SKM-1 (cell line): ENCODE measurements around the gene CCN2.
A peak's percentile ranks its signal among the peaks of the same experiment; 100 is the strongest.

Experiments used
- DNase-seq: peaks from one replicate; lab custom pipeline; 2025; ENCODE audit not compliant: unreplicated experiment; lab: John Stamatoyannopoulos, UW

Gene CCN2

DNA sequence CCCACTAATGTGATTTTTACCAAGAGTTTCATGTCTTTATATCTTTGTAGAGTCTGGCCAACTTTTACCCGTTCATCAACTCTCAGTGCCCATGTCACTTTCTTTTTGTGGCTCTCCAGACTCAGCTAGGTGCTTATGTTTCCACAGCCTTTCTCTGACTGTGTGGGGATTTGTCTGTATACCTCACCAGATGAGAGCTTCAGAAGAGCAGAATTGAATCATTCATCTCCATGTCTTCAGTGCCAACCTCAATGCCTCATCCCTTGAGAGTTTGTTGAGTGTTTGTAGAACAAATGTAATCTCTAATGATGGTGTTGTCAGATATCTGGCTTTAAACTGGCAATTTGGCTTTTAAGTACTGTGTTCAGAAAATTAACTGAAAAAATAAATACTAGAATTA, 16.8 kb upstream of the CCN2 start:
- DNase-seq = no peak

DNA sequence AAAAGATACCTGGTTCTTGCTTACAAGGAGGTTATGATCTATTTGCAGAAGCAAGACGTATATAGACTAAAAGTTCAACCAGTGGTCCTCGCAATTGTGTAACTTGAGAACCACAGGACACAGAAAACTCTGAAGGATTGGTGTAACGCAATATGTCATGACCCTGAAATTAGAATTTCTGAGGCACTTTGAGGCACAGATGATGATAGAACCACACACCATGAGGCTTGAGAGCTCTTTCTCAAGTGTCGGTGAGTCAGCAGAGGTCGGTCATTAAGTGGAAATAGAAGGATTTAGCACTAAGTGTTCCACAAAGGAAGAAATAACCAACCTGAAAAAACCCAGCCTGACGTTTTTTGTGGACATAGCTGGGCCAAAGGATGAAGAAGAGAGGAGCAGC, 15.3 kb upstream of the CCN2 start:
- peak; percentile 85 for DNase-seq

DNA sequence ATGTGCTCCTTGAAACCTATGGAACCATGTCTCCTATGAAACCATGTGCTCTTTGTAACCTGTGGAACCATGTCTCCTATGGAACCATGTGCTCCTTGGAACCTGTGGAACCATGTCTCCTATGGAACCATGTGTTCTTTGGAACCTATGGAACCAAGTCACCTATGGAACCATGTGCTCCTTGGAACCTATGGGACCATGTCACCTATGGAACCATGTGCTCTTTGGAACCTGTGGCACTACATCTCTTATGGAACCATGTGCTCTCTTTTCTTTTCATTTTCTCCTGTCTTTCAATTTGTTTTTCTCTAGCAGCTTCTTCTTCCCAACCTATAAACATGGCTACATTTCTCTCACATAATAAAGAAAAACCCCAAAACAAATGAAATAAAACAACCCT, 11.9 kb upstream of the CCN2 start:
- no peak for DNase-seq

DNA sequence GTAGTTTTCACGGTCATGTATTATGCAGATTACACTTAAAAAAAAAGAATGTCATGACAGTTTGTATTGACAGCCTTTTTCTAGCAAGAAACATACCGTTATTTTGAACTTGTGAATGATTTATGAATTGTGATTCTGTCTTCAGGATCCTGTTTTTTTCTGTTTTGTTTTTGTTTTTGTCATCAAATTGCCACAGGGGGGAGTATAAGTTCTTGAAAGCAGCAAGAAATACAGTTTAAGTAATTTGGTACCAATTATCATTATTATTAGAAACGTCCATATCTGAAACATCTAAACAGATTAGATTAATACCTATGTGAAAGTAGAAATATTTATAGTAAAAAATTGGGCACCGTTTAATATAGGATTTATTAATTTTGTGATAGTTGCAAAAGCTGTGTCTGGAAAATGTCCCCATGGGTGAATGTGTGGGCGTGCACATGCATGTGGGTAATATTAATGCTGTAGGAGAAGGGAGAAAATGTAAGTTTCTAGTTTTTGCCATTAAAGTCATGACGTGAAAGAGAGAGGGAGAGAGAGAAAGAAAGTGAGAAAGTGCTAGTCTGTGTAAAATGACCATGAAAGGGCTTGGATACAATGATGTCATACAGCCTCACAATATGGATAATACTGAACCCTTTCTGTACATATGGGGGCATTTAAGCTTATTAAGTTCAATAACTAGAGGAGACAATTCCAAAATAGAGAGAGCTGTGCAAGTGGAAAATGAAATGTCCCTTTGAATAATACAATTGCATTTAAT, 9.4 kb upstream of the CCN2 start:
- DNase-seq = no peak

DNA sequence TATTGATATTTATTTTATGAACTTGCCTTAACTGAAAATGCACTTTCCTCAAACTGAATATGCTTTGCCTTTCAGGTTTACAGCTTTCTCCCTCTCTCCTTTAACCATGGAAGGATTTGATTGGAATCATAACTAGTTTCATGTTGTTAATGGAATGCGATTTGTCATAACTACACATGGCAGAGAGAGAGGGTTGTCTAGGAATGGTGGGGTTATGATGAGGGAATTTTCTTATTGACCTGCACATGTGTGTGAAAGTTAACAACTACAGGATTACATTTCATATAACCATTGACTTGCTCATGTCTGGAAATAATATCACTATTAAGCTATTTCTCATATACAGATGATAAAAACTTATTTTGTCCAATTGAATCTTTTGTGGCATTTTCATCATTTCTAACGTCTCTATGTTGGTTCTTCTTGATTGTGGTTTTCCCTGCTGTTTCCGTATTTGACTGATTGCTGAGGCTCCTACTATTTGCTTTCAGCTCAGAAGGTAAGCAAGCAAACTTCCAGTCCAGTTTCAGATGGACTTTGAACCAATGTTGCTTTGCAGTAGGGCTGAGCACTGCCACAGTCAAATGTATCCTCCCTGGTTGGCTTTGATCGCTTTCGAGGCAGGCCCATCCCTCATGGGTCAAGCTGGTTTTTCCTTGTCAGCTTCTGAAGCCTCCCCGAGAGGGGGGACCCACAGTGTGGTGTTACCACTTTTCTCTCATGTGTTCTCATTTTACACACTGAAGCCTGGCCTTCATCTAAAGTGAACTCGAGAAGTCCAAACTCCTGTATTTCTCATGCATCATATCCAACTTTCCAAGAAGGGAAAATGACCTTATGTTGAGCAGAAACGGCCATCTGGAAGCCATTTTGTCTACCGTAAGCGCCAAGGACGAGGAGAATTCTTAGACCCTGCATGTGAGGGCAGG, 7.6 kb upstream of the CCN2 start:
- DNase-seq = no peak

DNA sequence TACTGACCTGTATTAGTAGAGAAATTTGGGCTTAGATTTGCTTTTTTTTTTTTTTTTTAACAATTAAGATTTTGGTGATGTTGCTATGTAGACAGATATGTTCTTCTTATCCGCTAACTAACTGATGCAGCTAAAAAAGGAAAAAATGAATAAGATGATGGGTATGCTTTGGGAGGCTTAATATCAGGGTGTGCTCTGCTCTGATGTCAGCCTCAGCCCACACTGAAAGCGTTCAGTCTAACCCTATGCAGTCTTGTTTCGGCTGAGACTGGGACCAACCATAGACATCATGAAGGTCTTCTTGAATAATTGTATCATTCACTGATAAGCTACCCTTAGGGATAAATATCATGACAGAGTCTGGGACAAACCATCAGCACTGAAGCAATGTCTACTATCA, 6.9 kb upstream of the CCN2 start:
- no peak for DNase-seq

DNA sequence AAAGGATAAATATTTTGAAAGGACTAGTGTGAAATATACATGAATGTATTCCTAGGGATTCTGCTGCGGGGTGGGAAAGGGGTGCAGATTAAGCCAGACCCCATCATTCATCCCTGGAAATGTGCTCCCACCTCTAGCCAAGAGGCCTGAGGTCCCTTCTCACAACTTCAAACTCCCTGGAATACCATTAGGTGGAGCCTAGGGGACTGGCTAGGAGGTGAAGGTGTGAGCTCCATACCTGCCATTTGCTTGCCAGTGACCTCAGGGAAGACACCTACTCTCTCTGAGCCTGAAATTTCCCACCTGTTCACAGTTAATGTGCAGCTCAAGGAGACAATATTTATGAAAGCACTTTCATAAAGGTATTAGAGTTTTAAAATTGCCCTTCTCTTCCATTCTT, 4.7 kb upstream of the CCN2 start:
- no peak for DNase-seq

DNA sequence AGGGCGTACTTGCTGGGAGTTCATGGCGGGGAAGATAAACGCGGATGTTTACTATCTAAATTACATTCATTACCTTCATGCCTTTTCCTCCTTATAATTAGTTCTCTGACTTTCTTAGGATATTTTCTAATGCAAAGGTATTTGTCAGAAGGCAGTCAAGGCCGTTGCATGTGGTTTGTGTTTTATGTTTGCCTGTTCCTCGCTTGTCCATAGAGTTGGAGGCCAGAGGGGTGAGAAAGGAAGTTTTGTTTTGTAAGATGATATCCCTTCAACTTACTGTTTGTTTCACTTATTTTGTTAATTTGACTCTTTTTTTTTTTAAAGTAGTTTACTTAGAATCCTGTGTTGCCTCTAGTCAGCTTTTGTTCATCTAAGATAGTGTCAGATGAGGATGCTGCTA, 4.0 kb upstream of the CCN2 start:
- DNase-seq = no peak

DNA sequence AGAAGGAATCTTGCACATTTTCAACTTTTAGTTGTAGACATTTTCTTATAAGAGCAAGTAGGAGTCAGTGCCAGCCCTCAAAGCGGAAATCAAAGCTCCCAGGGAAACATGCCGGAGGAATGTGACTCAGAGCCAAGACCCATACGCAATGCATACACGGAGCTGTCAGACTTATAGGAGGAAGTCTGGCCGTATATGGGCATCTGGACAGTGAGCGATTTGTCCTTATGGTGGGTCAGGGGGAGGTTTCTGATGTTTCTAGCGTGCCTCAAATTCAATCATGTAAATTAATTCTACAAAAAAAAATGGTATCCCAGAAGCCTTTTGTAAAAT, 3.6 kb upstream of the CCN2 start:
- DNase-seq = no peak

DNA sequence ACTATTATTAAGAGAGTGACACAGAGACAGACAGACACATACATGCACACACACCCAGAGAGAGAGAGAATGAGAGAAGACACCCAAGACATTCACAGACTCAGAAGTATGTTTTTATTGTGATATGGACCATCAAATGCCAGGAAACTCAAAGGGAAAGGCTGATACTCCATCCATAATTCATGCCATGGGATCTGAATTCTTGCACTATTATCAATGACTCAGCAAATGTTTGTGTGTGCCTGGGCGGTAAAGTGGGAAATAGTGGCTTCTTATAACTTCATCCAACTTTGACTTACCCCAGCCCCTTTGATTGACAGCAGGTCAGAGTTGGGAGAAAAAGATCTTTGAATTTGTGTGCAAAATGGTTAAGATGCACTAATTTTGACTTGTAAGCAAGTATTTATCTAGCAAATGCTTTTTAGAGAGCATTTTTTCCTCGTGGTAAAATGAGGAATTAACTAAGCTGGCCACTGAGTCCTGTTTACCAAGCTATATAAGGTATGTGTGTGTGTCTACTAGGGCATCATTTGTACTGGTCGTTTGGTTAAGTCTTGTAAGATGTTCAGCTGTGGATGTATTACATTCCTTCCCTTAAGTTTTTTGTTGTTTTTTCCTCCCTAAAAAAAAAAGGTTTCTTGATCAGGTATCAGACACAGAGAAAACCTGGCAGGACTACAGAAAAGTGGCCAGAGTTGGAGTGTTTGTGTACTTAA, 3.0 kb upstream of the CCN2 start:
- DNase-seq = no peak

DNA sequence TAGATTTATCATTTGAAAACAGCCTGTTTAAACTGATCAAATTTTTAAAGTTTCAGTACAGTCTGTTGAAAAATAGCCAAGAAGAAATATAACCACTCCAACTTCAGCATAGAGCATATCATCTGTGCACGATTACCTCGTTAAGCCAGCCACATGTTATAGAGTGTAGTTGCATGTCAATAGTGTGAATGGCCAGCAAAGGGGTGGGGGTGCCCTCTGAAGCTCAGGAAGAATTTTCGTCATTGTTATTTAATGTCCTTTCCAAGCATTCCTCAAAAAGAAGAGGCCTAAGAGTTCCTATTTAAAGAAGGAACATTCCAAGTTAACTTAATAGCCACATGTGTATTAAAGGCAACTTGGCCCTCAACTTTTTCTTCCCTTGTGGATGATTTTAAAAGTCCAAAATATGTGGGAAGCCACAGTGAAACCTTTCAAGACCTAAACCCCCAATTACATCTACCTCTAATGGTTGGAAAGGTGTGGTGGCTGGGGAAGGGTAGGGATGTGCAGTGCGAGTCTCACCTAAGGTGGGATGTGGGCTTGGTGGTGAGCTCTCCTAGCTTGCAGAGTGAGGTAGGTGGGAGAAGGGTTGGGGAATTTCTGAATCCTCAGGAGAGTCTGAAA, 1.8 kb upstream of the CCN2 start:
- DNase-seq = no peak

DNA sequence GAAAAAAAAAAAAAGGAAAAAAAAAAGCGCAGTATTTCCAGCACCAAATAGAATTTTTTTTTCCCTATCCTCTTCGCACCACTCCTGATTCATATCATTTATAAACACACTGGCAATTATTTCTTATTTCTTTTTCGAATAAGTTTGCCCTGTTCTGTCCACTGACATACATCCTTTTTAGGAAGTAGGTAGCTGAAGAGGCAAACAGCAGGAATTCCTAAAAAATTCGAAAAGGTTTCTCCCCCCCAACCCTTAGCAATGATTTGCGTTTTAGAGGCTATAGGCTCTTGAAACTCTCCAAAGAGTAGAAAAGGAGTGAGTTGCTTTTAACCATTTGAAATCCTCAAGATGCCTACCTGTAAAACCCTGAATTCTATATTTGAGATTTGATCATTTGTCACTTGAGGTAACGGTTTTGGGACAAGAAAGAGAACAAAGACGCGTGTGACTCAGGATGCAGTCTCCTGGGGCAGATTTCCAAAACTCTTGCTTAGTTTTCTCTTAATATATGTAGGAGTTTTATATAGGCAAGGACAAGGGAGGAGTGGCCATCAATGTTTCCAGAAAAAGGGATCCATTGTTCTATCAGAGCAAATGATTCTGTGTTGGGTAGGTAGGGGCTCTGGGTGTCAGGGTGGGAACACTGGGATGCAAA, 531 bp upstream of the CCN2 start:
- no peak for DNase-seq

DNA sequence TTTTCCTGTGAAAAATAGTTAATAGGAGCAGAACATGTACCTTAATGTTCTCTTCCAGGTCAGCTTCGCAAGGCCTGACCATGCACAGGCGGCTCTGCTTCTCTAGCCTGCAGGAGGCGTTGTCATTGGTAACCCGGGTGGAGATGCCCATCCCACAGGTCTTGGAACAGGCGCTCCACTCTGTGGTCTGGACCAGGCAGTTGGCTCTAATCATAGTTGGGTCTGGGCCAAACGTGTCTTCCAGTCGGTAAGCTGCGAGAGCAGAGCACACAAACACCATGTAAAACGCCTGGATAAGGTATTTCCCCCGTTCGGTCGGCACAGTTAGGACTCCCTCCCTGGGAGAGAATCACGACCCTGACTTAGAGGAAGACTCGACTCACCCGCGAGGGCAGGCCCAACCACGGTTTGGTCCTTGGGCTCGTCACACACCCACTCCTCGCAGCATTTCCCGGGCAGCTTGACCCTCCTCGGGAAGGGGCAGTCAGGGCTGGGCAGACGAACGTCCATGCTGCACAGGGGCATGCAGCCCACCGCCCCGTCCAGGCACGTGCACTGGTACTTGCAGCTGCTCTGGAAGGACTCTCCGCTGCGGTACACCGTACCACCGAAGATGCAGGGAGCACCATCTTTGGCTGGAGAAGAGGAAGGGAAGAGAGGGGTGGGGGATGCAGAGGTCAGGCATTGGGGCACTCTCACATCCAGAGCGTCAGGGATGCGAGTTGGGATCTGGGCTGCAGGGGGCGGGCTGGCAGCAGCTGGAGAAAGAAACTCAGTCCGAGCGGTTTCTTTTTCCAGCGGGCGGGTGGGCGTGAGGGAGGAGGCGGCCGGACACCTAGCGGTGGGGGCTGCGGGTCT, 1.0 kb downstream of the CCN2 start:
- peak; percentile 45 for DNase-seq

DNA sequence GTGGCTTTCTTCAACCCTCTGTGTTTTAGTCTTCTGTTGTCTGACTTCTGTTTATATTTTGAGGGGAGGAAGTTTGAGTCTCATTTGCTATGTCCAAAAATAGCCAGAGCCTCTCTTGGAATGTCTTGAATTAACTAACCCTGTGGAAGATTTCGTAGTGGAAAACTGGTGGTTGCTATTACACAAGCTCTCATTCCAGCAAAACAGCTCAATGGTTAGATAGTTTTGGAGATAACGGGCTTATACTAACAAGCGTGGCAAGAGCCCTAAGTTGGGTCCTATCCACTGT, 1.6 kb downstream of the CCN2 start:
- DNase-seq = no peak

DNA sequence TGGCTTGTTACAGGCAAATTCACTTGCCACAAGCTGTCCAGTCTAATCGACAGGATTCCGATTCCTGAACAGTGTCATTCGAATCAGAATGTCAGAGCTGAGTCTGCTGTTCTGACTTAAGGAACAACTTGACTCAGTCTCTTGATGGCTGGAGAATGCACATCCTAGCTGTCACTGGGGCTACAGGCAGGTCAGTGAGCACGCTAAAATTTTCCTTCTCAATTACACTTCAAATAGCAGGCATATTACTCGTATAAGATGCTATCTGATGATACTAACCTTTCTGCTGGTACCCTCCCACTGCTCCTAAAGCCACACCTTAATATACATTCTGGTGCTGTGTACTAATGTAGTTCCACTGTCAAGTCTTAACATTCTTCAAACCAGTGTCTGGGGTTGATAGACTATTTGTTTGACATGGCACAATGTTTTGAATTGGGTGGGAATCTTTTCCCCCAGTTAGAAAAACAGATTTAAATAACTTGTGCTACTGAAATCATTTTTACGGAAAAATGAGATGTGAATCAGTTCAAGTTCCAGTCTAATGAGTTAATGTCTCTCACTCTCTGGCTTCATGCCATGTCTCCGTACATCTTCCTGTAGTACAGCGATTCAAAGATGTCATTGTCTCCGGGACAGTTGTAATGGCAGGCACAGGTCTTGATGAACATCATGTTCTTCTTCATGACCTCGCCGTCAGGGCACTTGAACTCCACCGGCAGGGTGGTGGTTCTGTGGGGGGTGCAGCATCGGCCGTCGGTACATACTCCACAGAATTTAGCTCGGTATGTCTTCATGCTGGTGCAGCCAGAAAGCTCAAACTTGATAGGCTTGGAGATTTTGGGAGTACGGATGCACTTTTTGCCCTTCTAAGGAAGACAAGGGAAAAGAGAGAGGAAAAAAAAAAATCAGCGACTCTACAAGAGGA, 2.2 kb downstream of the CCN2 start:
- DNase-seq = no peak

DNA sequence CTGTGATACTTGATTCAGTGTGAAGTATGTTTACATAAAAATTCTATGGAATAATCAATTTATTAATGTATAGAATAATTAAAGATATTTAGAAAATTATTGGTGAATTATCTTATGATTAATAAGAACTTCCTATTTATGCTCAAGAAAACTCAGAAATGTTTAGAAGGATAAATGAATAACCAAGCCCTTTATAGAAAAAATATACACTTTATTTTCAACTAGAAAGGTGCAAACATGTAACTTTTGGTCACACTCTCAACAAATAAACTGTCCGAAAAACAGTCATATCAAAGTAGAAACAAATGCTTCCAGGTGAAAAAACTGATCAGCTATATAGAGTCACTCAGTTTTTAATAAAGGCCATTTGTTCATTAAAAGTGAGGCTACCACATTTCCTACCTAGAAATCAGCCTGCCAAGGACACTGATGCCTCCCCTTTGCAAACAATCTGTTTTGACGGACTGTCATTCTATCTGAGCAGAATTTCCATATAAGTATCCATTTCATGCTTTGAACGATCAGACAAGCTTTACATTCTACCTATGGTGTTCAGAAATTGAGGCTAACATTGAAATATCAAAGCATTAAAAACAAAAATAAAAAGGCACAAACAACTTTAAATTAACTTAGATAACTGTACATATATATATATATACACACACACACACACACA, 3.0 kb downstream of the CCN2 start:
- no peak for DNase-seq

DNA sequence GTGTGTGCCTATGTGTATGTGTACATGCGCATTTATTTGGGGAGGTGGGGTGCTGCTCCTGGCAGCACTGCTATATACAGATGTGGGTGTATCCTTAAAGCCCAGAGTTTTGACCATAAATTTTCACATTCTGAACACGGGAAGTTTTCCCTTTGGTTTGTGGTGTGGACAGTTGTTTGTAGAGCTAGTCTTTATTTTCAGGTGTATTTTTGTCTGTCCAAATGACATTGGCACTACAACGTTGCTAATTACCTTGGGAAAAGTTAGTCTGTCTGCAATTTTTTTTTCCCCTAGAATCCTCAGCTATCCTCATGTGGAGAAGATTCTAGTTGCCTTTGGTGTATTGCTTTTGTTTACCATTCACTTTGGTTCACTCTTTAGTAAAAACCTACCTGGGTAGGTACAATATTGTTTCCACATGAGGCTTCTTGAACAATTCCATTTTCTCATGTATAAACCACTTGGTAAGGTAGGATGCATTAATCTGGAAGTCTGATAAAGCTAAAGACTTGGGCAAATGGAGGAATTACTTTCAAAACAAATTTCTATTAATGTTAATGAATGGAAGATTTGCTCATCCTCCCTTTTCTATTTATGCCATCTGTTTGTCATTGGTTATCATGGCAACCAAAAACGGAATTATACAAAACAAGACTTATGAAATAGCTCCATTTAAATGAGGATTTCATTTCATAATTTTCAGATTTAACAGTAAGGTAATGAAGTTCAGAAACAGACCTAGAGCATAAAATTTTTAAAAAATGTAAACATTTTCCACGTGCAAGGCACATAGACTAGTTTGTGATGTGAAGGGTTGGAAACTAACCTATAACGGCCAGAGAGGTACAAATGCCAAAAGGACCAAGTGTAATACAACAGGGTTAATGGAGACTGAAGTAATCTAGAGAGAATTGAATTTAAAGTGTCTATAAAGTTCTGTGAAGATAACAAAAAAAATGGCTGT, 3.9 kb downstream of the CCN2 start:
- DNase-seq = no peak
